ENCODE data around the gene CMIP. TPM values are rescaled to one million over a fixed set of nuclear protein-coding genes. Genes with fewer than 3 reads are reported as not detected.

CMIP gene
- polyA plus RNA-seq, 1 donor from 2014 or later, result 15.1 TPM

- peak overlapping the region; percentile 94 for H3K4me2 ChIP-seq (ENCODE audit: low read length)
- no peaks in the 10 kb centered on the region for H3K36me3 ChIP-seq (ENCODE audit: insufficient read depth, low read length)
- no peaks in the 10 kb centered on the region for H3K9me2 ChIP-seq (ENCODE audit: insufficient read depth, low read length)
- no peak overlapping the region for H2AFZ ChIP-seq (ENCODE audit: low read depth, low read length)
- no peaks in the 10 kb centered on the region for H3F3A ChIP-seq (ENCODE audit: insufficient read depth, low read length, poor library complexity, severe bottlenecking)
- peaks cover 83% of the 10 kb centered on the region for H3K79me2 ChIP-seq (replicated peaks; ENCODE audit: insufficient read depth, low read length)
- H3K27me3 ChIP-seq (ENCODE audit: insufficient read depth, low read depth, low read length), result no peaks in the 10 kb centered on the region
- H4K20me1 ChIP-seq (ENCODE audit: insufficient read depth), result peaks cover 18% of the 10 kb centered on the region
- peak overlapping the region; percentile 98 for H3K9ac ChIP-seq (ENCODE audit: low read length)
- H3K4me3 ChIP-seq (ENCODE audit: low read length), result peak overlapping the region; percentile 68
- TF ChIP-seq EP300 (conservative IDR thresholded peaks at IDR 0.05; ENCODE audit: poor library complexity, severe bottlenecking) (no peak), REST (IDR thresholded peaks at IDR 0.05; ENCODE audit: borderline replicate concordance) (no peak)
- H3K9me3 ChIP-seq (ENCODE audit: low read length), result no peaks in the 10 kb centered on the region
- H3K27ac ChIP-seq (ENCODE audit: low read length), result peak overlapping the region; percentile 44
Measured at GRCh38 chr16:81448154-81449131, 3.8 kb downstream of the CMIP start.

- peak overlapping the region; percentile 94 for H3K4me2 ChIP-seq (ENCODE audit: low read length)
- H2AFZ ChIP-seq (ENCODE audit: low read depth, low read length), result no peak overlapping the region
- no peaks in the 10 kb centered on the region for H3K27me3 ChIP-seq (ENCODE audit: insufficient read depth, low read depth, low read length)
- peak overlapping the region; percentile 68 for H3K4me3 ChIP-seq (ENCODE audit: low read length)
- no peaks in the 10 kb centered on the region for H3K9me2 ChIP-seq (ENCODE audit: insufficient read depth, low read length)
- H3F3A ChIP-seq (ENCODE audit: insufficient read depth, low read length, poor library complexity, severe bottlenecking), result no peaks in the 10 kb centered on the region
- H3K36me3 ChIP-seq (ENCODE audit: insufficient read depth, low read length), result no peaks in the 10 kb centered on the region
- H4K20me1 ChIP-seq (ENCODE audit: insufficient read depth), result peaks cover 18% of the 10 kb centered on the region
- H3K27ac ChIP-seq (ENCODE audit: low read length), result peak overlapping the region; percentile 44
- TF ChIP-seq REST (IDR thresholded peaks at IDR 0.05; ENCODE audit: borderline replicate concordance) (no peak), SMC3 (conservative IDR thresholded peaks at IDR 0.05; ENCODE audit: poor library complexity) (no peak), EP300 (conservative IDR thresholded peaks at IDR 0.05; ENCODE audit: poor library complexity, severe bottlenecking) (no peak), MXI1 (conservative IDR thresholded peaks at IDR 0.05; ENCODE audit: poor library complexity, severe bottlenecking) (no peak), CTCF (IDR thresholded peaks at IDR 0.05; ENCODE audit: poor library complexity, severe bottlenecking) (no peak), EZH2 (IDR thresholded peaks at IDR 0.05; ENCODE audit: borderline replicate concordance, insufficient read depth, low read length, poor library complexity, severe bottlenecking) (no peak), POLR2AphosphoS5 (IDR thresholded peaks at IDR 0.05) (no peak), TAF1 (IDR thresholded peaks at IDR 0.05; ENCODE audit: low read depth) (no peak), RAD21 (conservative IDR thresholded peaks at IDR 0.05) (no peak)
- peaks cover 91% of the 10 kb centered on the region for H3K79me2 ChIP-seq (replicated peaks; ENCODE audit: insufficient read depth, low read length)
- H3K9ac ChIP-seq (ENCODE audit: low read length), result peak overlapping the region; percentile 98
- H3K9me3 ChIP-seq (ENCODE audit: low read length), result no peaks in the 10 kb centered on the region
Measured at GRCh38 chr16:81449241-81449640, 4.6 kb downstream of the CMIP start.
